ENCODE data around the gene VTI1A. TPM values are rescaled to one million over a fixed set of nuclear protein-coding genes. Genes with fewer than 3 reads are reported as not detected.
A peak's percentile ranks its signal among the peaks of the same experiment; 100 is the strongest.

The VTI1A gene
- total and polyA plus RNA-seq, 2 of the 8 experiments (the other 6 are each of a cell fraction or from before 2014, with no cell fraction given): 6.0 to 20.0 TPM

- no peak overlapping the region for H3K4me2 ChIP-seq (ENCODE audit: insufficient read depth in 1 of 2, low read depth in 2 of 2, low read length in 2 of 2)
- H2BK15ac ChIP-seq (ENCODE audit: low read length): no peak overlapping the region
- H3K18ac ChIP-seq (ENCODE audit: extremely low read depth, low read length): no peak overlapping the region
- FAIRE-seq: peak; percentile 62
- H3K36me3 ChIP-seq (ENCODE audit: control insufficient read depth in 2 of 4, insufficient read depth in 4 of 4, low read length in 3 of 4): no peaks in the 10 kb centered on the region
- no peaks in the 10 kb centered on the region for H3K79me1 ChIP-seq (ENCODE audit: low read depth, low read length)
- no peaks in the 10 kb centered on the region for H3K9me3 ChIP-seq (ENCODE audit: insufficient read depth in 2 of 2, low read depth in 1 of 2, low read length in 1 of 2)
- H3K23ac ChIP-seq (ENCODE audit: insufficient read length): no peak overlapping the region
- DNase-seq (ENCODE audit: low read depth in 1 of 2, low spot score in 2 of 2): no peak
- ChIA-PET POLR2A (ENCODE audit: partially characterized antibody) (interaction anchor here (0.9 to 1.6 kb wide), 4 partner anchors 9 to 15 kb away, joined by 3 to 7 read pairs (median 4); no protein-coding TSS in a partner anchor), CTCF (ENCODE audit: partially characterized antibody) (interaction anchor here (0.5 to 1.7 kb wide), 4 partner anchors 15 to 122 kb away, joined by 3 to 6 read pairs (median 4); no protein-coding TSS in a partner anchor)
- no peak overlapping the region for H4K8ac ChIP-seq (ENCODE audit: extremely low read depth, insufficient read depth, low read length)
- no peaks in the 10 kb centered on the region for H3K23me2 ChIP-seq (ENCODE audit: low read depth, low read length)
- H3K4me1 ChIP-seq (replicated peaks in 1 of 4; ENCODE audit: control insufficient read depth in 3 of 4, insufficient read depth in 4 of 4, low read length in 3 of 4): peaks cover 9 to 27% (median 22%) of the 10 kb centered on the region in 4 experiments
- no peak overlapping the region for H3K14ac ChIP-seq (ENCODE audit: insufficient read length)
- no peak overlapping the region for H2BK20ac ChIP-seq (ENCODE audit: low read length)
- no peak overlapping the region for H2BK5ac ChIP-seq (ENCODE audit: low read depth, low read length)
- no peak overlapping the region for H3K56ac ChIP-seq (replicated peaks; ENCODE audit: insufficient read length, low read depth, low read length)
- H3K4me3 ChIP-seq (ENCODE audit: extremely low read depth in 1 of 4, insufficient read depth in 2 of 4, low read depth in 3 of 4, low read length in 4 of 4): no peak overlapping the region
- H2BK120ac ChIP-seq (replicated peaks; ENCODE audit: low read depth, low read length): no peak overlapping the region
- no peaks in the 10 kb centered on the region for H4K20me1 ChIP-seq (replicated peaks in 1 of 2; ENCODE audit: control insufficient read depth in 1 of 2, insufficient read depth in 2 of 2, low read length in 2 of 2)
- no peak overlapping the region for H3K4ac ChIP-seq (replicated peaks; ENCODE audit: insufficient read length, low read depth, low read length)
- 82% methylated on average over 13 of the region's 13 CpGs; no CpG with 5 or more reads in 1 of the 2 experiments for WGBS, 2 experiments (ENCODE audit: extremely low coverage in 1 of 2, insufficient coverage in 1 of 2, insufficient read length in 1 of 2, insufficient replicate concordance in 2 of 2, low coverage in 1 of 2, low lambda C conversion rate in 2 of 2, missing lambda C conversion rate in 1 of 2)
- no peaks in the 10 kb centered on the region for H3K27me3 ChIP-seq (replicated peaks in 1 of 4; ENCODE audit: control insufficient read depth in 3 of 4, extremely low read depth in 1 of 4, insufficient read depth in 3 of 4, low read length in 3 of 4)
- H2BK12ac ChIP-seq (ENCODE audit: low read depth, low read length): no peak overlapping the region
- no peak overlapping the region for H4K5ac ChIP-seq (ENCODE audit: insufficient read length, low read depth, low read length)
- no peak overlapping the region for H4K91ac ChIP-seq (replicated peaks; ENCODE audit: insufficient read length, low read length)
- H2AFZ ChIP-seq (ENCODE audit: low read length): no peak overlapping the region
- H2AK5ac ChIP-seq (ENCODE audit: low read depth, low read length): no peak overlapping the region
- no peaks in the 10 kb centered on the region for H3K79me2 ChIP-seq (ENCODE audit: control insufficient read depth in 1 of 2, insufficient read depth in 2 of 2, low read length in 2 of 2)
- H3K9ac ChIP-seq (replicated peaks in 1 of 4; ENCODE audit: extremely low read depth in 1 of 4, low read depth in 3 of 4, low read length in 3 of 4): no peak overlapping the region
- no peak overlapping the region for H3K27ac ChIP-seq (ENCODE audit: low read depth, low read length)
- TF ChIP-seq RXRA (IDR thresholded peaks at IDR 0.05; ENCODE audit: insufficient read depth, low read depth, low read length) (no peak), SUZ12 (IDR thresholded peaks at IDR 0.05; ENCODE audit: low read length) (no peak), SIN3A (conservative IDR thresholded peaks at IDR 0.05 in 1 of 2, IDR thresholded peaks at IDR 0.05 in 1 of 2; ENCODE audit: low read depth in 1 of 2, low read length in 2 of 2) (no peak), RBBP5 (IDR thresholded peaks at IDR 0.05; ENCODE audit: borderline replicate concordance, low read depth, low read length) (no peak), CBX8 (IDR thresholded peaks at IDR 0.05; ENCODE audit: borderline replicate concordance, low read depth, low read length) (no peak), RFX5 (IDR thresholded peaks at IDR 0.05; ENCODE audit: borderline replicate concordance, low read depth, low read length) (no peak), KDM5A (IDR thresholded peaks at IDR 0.05; ENCODE audit: low read length) (no peak), TAF7 (optimal IDR thresholded peaks at IDR 0.05; ENCODE audit: borderline replicate concordance, low read depth, low read length) (no peak), JUND (IDR thresholded peaks at IDR 0.05; ENCODE audit: low read length) (no peak), NRF1 (IDR thresholded peaks at IDR 0.05; ENCODE audit: low read depth, low read length) (no peak), NANOG (IDR thresholded peaks at IDR 0.05; ENCODE audit: insufficient read depth, low read depth, low read length, poor library complexity, severe bottlenecking) (no peak), EGR1 (IDR thresholded peaks at IDR 0.05; ENCODE audit: borderline replicate concordance, low read depth, low read length) (no peak), POU5F1 (IDR thresholded peaks at IDR 0.05; ENCODE audit: low read depth, low read length) (no peak), SRF (IDR thresholded peaks at IDR 0.05; ENCODE audit: low read depth, low read length) (no peak)
Measured at GRCh38 chr10:112816891-112817290, 369.9 kb downstream of the VTI1A start.
